Cardiac fibroblast (primary cell): ENCODE data around the gene STK32C.
"Not testable (repeated sequence)": the region's sequence is repeated elsewhere in the genome, so short reads cannot be mapped to it uniquely, and the experiment has no call there.

ENCODE experiments used
- DNase-seq, 2 donors: peaks; one replicate each; pipeline versions ENCODE4 v3.0.0 to v3.0.0-alpha.2; 2010; ENCODE audit warnings: low read depth in 2 of 2
- H3K4me3 ChIP-seq, 2 donors: replicated peaks in 1 of 2; 1 replicate in 1 of 2; 2 replicates in 1 of 2; pipeline ENCODE4 v1.5.1; 2011; ENCODE audit warnings: low read depth in 2 of 2, low read length in 2 of 2, mild to moderate bottlenecking in 2 of 2, moderate library complexity in 1 of 2
- CTCF ChIP-seq: IDR thresholded peaks from one replicate; pipeline ENCODE4 v1.5.1; 2011; ENCODE audit warnings: low read depth, mild to moderate bottlenecking, low read length, inconsistent platforms

The STK32C gene

GRCh38 chr10:132320654-132321469 is 13.1 kb upstream of the STK32C start:
- no peak for DNase-seq
- TF ChIP-seq CTCF: no peak
- H3K4me3 ChIP-seq: no peak overlapping the region

- H3K4me3 ChIP-seq: no peak overlapping the region
- no peak for TF ChIP-seq CTCF
- peak; percentile 82 to 91 for DNase-seq
Observed at GRCh38 chr10:132319853-132320653, 12.3 kb upstream of the STK32C start.

GRCh38 chr10:132317477-132317876 is 9.7 kb upstream of the STK32C start:
- H3K4me3 ChIP-seq, DNase-seq: not testable (repeated sequence)

- H3K4me3 ChIP-seq: no peak overlapping the region
- DNase-seq: no peak
- TF ChIP-seq CTCF: no peak
Observed at GRCh38 chr10:132316133-132316532, 8.4 kb upstream of the STK32C start.

GRCh38 chr10:132314881-132315280 is 7.1 kb upstream of the STK32C start:
- DNase-seq, H3K4me3 ChIP-seq: not testable (repeated sequence)

GRCh38 chr10:132314336-132314735 is 6.6 kb upstream of the STK32C start:
- no peak for TF ChIP-seq CTCF

GRCh38 chr10:132313865-132314264 is 6.1 kb upstream of the STK32C start:
- DNase-seq: no peak
- no peak overlapping the region for H3K4me3 ChIP-seq
- no peak for TF ChIP-seq CTCF

More at GRCh38 chr10:132314336-132314735, 6.6 kb upstream of the STK32C start:
- H3K4me3 ChIP-seq: no peak overlapping the region
- no peak for DNase-seq
